Mesenchymal stem cell (in vitro differentiated cells and primary cell): ENCODE data around the gene FBXO9.
"Not testable (repeated sequence)": the region's sequence is repeated elsewhere in the genome, so short reads cannot be mapped to it uniquely, and the experiment has no call there.

Source experiments
- DNase-seq: peaks from one replicate; pipeline ENCODE4 v3.0.0-alpha.2; 2013
- H2AFZ ChIP-seq: one replicate; pipeline ENCODE4 v1.6.1; 2013; ENCODE audit warnings: low read depth, mild to moderate bottlenecking, control low read depth, inconsistent platforms, low read length, moderate library complexity
- H2AK5ac ChIP-seq: 2 replicates; pipeline ENCODE4 v1.6.1; 2013; ENCODE audit warnings: low read length, moderate library complexity, mild to moderate bottlenecking, inconsistent platforms; ENCODE audit not compliant: severe bottlenecking
- H2BK120ac ChIP-seq: one replicate; pipeline ENCODE4 v1.6.1; 2013; ENCODE audit warnings: low read depth, mild to moderate bottlenecking, inconsistent platforms, low read length, moderate library complexity
- H2BK12ac ChIP-seq, 2 experiments: one replicate each; pipeline ENCODE4 v1.6.1; 2013; ENCODE audit warnings: inconsistent platforms in 2 of 2, low read length in 2 of 2, mild to moderate bottlenecking in 2 of 2, moderate library complexity in 2 of 2, control low read depth in 1 of 2
- H2BK15ac ChIP-seq: one replicate; pipeline ENCODE4 v1.6.1; 2013; ENCODE audit warnings: mild to moderate bottlenecking, low read depth, inconsistent platforms; ENCODE audit not compliant: poor library complexity, severe bottlenecking
- H2BK5ac ChIP-seq: 2 replicates; pipeline ENCODE4 v1.6.1; 2013; ENCODE audit warnings: low read depth, mild to moderate bottlenecking, low read length, control low read depth, inconsistent platforms; ENCODE audit not compliant: poor library complexity, severe bottlenecking
- H3K14ac ChIP-seq, 2 experiments: one replicate each; pipeline ENCODE4 v1.6.1; 2013; ENCODE audit warnings: inconsistent platforms in 2 of 2, low read length in 2 of 2, control low read depth in 1 of 2, mild to moderate bottlenecking in 1 of 2, moderate library complexity in 1 of 2
- H3K18ac ChIP-seq, 2 experiments: one replicate each; pipeline ENCODE4 v1.6.1; 2013; ENCODE audit warnings: inconsistent platforms in 2 of 2, low read length in 2 of 2, control low read depth in 1 of 2, low read depth in 1 of 2, mild to moderate bottlenecking in 1 of 2
- H3K23ac ChIP-seq, 2 experiments: one replicate each; pipeline ENCODE4 v1.6.1; 2013; ENCODE audit warnings: inconsistent platforms in 2 of 2, low read length in 2 of 2, mild to moderate bottlenecking in 2 of 2, moderate library complexity in 2 of 2, control low read depth in 1 of 2
- H3K27ac ChIP-seq: 2 replicates; pipeline ENCODE4 v1.5.1; 2013; ENCODE audit warnings: mild to moderate bottlenecking, moderate library complexity, low read length, control low read depth, inconsistent platforms; ENCODE audit not compliant: poor library complexity, severe bottlenecking
- H3K27me3 ChIP-seq, 2 experiments: 2 replicates each; pipeline versions ENCODE4 v1.6.1 to v1.7.0; 2013; ENCODE audit warnings: low read length in 2 of 2, mild to moderate bottlenecking in 2 of 2, moderate library complexity in 2 of 2, control low read depth in 1 of 2, inconsistent platforms in 1 of 2; ENCODE audit not compliant: control insufficient read depth in 1 of 2, insufficient read depth in 1 of 2
- H3K36me3 ChIP-seq, 2 experiments: 2 replicates each; pipeline versions ENCODE4 v1.6.1 to v1.7.0; 2013; ENCODE audit warnings: low read length in 2 of 2, control low read depth in 1 of 2, inconsistent platforms in 1 of 2, low read depth in 1 of 2, mild to moderate bottlenecking in 1 of 2; ENCODE audit not compliant: insufficient read depth in 2 of 2, control insufficient read depth in 1 of 2
- H3K4ac ChIP-seq, 2 experiments: one replicate each; pipeline ENCODE4 v1.6.1; 2013; ENCODE audit warnings: inconsistent platforms in 2 of 2, low read length in 2 of 2, mild to moderate bottlenecking in 2 of 2, moderate library complexity in 2 of 2, control low read depth in 1 of 2, low read depth in 1 of 2
- H3K4me1 ChIP-seq: 2 replicates; pipeline ENCODE4 v1.6.1; 2013; ENCODE audit warnings: low read depth, low read length, control low read depth; ENCODE audit not compliant: control insufficient read depth, insufficient read depth
- H3K4me2 ChIP-seq: 2 replicates; pipeline ENCODE4 v1.6.1; 2013; ENCODE audit warnings: low read length, mild to moderate bottlenecking, inconsistent platforms; ENCODE audit not compliant: poor library complexity, severe bottlenecking
- H3K4me3 ChIP-seq, 2 experiments: 2 replicates each; pipeline versions ENCODE4 v1.5.1 to v1.7.0; 2013; ENCODE audit warnings: low read length in 2 of 2, mild to moderate bottlenecking in 2 of 2, control low read depth in 1 of 2, low read depth in 1 of 2; ENCODE audit not compliant: insufficient read depth in 1 of 2
- H3K79me1 ChIP-seq: replicated peaks from 2 replicates; pipeline ENCODE4 v1.6.1; 2013; ENCODE audit warnings: mild to moderate bottlenecking, control low read depth, low read length, inconsistent platforms; ENCODE audit not compliant: poor library complexity, severe bottlenecking
- H3K9ac ChIP-seq: 2 replicates; pipeline ENCODE4 v1.7.0; 2013; ENCODE audit warnings: mild to moderate bottlenecking, low read length, moderate library complexity
- H3K9me3 ChIP-seq: 2 replicates; pipeline ENCODE4 v1.7.0; 2013; ENCODE audit warnings: mild to moderate bottlenecking, low read length; ENCODE audit not compliant: control insufficient read depth
- H4K8ac ChIP-seq: one replicate; pipeline ENCODE4 v1.6.1; 2013; ENCODE audit warnings: inconsistent platforms, mild to moderate bottlenecking, low read length, moderate library complexity
- H4K91ac ChIP-seq: one replicate; pipeline ENCODE4 v1.6.1; 2013; ENCODE audit warnings: mild to moderate bottlenecking, low read length, inconsistent platforms
- WGBS: methylation state at CpG from one replicate; pipeline ENCODE4 v1.1.7; 2013; ENCODE audit warnings: mixed read lengths; 5-methylcytosine and 5-hydroxymethylcytosine counted together

FBXO9 gene

GRCh38 chr6:53058388-53059195 is 6.6 kb upstream of the FBXO9 start:
- peak overlapping the region; percentile 34 for H3K9ac ChIP-seq
- no peak for DNase-seq
- peaks cover 2% of the 10 kb centered on the region for H3K4me1 ChIP-seq
- 84% methylated on average over 3 of the region's 4 CpGs for WGBS
- no peak overlapping the region for H3K4me2 ChIP-seq
- H2BK120ac ChIP-seq: no peak overlapping the region
- no peaks in the 10 kb centered on the region for H3K9me3 ChIP-seq
- no peak overlapping the region for H3K18ac ChIP-seq
- H4K91ac ChIP-seq: no peak overlapping the region
- H3K4ac ChIP-seq: no peak overlapping the region
- no peak overlapping the region for H2BK5ac ChIP-seq
- peaks cover 0 to 4% of the 10 kb centered on the region in 2 experiments for H3K36me3 ChIP-seq
- no peak overlapping the region for H2BK12ac ChIP-seq
- H2BK15ac ChIP-seq: no peak overlapping the region
- H2AK5ac ChIP-seq: no peak overlapping the region
- no peak overlapping the region for H3K14ac ChIP-seq
- H3K27me3 ChIP-seq: no peaks in the 10 kb centered on the region
- no peak overlapping the region for H4K8ac ChIP-seq
- H3K23ac ChIP-seq: no peak overlapping the region
- no peak overlapping the region for H3K27ac ChIP-seq
- peak overlapping the region in 1 of 2 experiments; percentile 89 for H3K4me3 ChIP-seq
- no peak overlapping the region for H2AFZ ChIP-seq
- peaks cover 28% of the 10 kb centered on the region for H3K79me1 ChIP-seq

GRCh38 chr6:53059648-53060589 is 5.3 kb upstream of the FBXO9 start:
- H3K4ac ChIP-seq: peak overlapping the region in 1 of 2 experiments; percentile 50
- H3K14ac ChIP-seq: no peak overlapping the region
- no peak overlapping the region for H4K8ac ChIP-seq
- H3K79me1 ChIP-seq: peaks cover 18% of the 10 kb centered on the region
- WGBS: 13% methylated on average over 1 of the region's 3 CpGs
- H2BK5ac ChIP-seq: no peak overlapping the region
- no peak for DNase-seq
- H2AK5ac ChIP-seq: no peak overlapping the region
- no peak overlapping the region for H3K18ac ChIP-seq
- no peak overlapping the region for H3K23ac ChIP-seq
- H3K9ac ChIP-seq: peak overlapping the region; percentile 94
- no peaks in the 10 kb centered on the region for H3K9me3 ChIP-seq
- H4K91ac ChIP-seq: no peak overlapping the region
- H2AFZ ChIP-seq: no peak overlapping the region
- no peak overlapping the region for H3K27ac ChIP-seq
- no peaks in the 10 kb centered on the region for H3K36me3 ChIP-seq
- H3K27me3 ChIP-seq: no peaks in the 10 kb centered on the region
- no peak overlapping the region for H2BK120ac ChIP-seq
- peak overlapping the region; percentile 46 for H2BK15ac ChIP-seq
- peak overlapping the region in 1 of 2 experiments; percentile 31 for H2BK12ac ChIP-seq
- H3K4me3 ChIP-seq: peak overlapping the region in 1 of 2 experiments; percentile 89
- H3K4me1 ChIP-seq: peaks cover 2% of the 10 kb centered on the region
- H3K4me2 ChIP-seq: peak overlapping the region; percentile 86

- no peak overlapping the region for H2BK12ac ChIP-seq
- H3K4me1 ChIP-seq: peaks cover 2% of the 10 kb centered on the region
- peak overlapping the region; percentile 94 for H3K9ac ChIP-seq
- H3K79me1 ChIP-seq: peaks cover 16% of the 10 kb centered on the region
- no peak overlapping the region for H2BK15ac ChIP-seq
- no peak overlapping the region for H3K4ac ChIP-seq
- no peaks in the 10 kb centered on the region for H3K36me3 ChIP-seq
- no peak overlapping the region for H2AFZ ChIP-seq
- WGBS: 38% methylated on average over 2 of the region's 5 CpGs
- H3K23ac ChIP-seq: no peak overlapping the region
- no peak for DNase-seq
- no peak overlapping the region for H2BK120ac ChIP-seq
- H3K27me3 ChIP-seq: no peaks in the 10 kb centered on the region
- H3K14ac ChIP-seq: no peak overlapping the region
- H4K91ac ChIP-seq: no peak overlapping the region
- H2BK5ac ChIP-seq: no peak overlapping the region
- peak overlapping the region in 1 of 2 experiments; percentile 89 for H3K4me3 ChIP-seq
- H3K18ac ChIP-seq: no peak overlapping the region
- H3K4me2 ChIP-seq: peak overlapping the region; percentile 83
- no peak overlapping the region for H3K27ac ChIP-seq
- no peaks in the 10 kb centered on the region for H3K9me3 ChIP-seq
- H2AK5ac ChIP-seq: no peak overlapping the region
- no peak overlapping the region for H4K8ac ChIP-seq
Observed at GRCh38 chr6:53062169-53062539, 3.0 kb upstream of the FBXO9 start.

- H4K91ac ChIP-seq, H3K4me2 ChIP-seq, H2BK120ac ChIP-seq, H3K27me3 ChIP-seq, H3K14ac ChIP-seq, H2BK12ac ChIP-seq, H3K9ac ChIP-seq, H3K4me1 ChIP-seq, H2BK15ac ChIP-seq, H3K23ac ChIP-seq, H2BK5ac ChIP-seq, H3K27ac ChIP-seq, H4K8ac ChIP-seq, H3K4ac ChIP-seq, H3K18ac ChIP-seq, H2AFZ ChIP-seq, H3K36me3 ChIP-seq, H3K9me3 ChIP-seq, H2AK5ac ChIP-seq, DNase-seq: not testable (repeated sequence)
- H3K79me1 ChIP-seq: peaks cover 14% of the 10 kb centered on the region
- 75% methylated on average over 15 of the region's 16 CpGs for WGBS
- peak overlapping the region in 1 of 2 experiments; percentile 97 for H3K4me3 ChIP-seq
Observed at GRCh38 chr6:53064255-53064654, 949 bp upstream of the FBXO9 start.
